ENCODE measurements around the gene CDKL5. TPM values are rescaled to one million over a fixed set of nuclear protein-coding genes. Genes with fewer than 3 reads are reported as not detected.

The CDKL5 gene
- total and polyA plus RNA-seq, 2 donors (not counting 1 experiment from before 2014, with no cell fraction given): 0.72 to 4.6 TPM

GRCh38 chrX:18687856-18688495 is 262.6 kb downstream of the CDKL5 start:
- no peaks in the 10 kb centered on the region for H4K20me1 ChIP-seq (ENCODE audit: control insufficient read depth, insufficient read depth, low read length, poor library complexity, severe bottlenecking)
- H3K4me3 ChIP-seq (ENCODE audit: control extremely low read depth in 1 of 5, extremely low read depth in 1 of 5, insufficient read depth in 1 of 5, low read depth in 2 of 5, low read length in 4 of 5): no peak overlapping the region
- ChIA-PET POLR2A (no interaction called here), CTCF (no interaction called here)
- H3K9me3 Mint-ChIP-seq (ENCODE audit: insufficient read depth): no peaks in the 10 kb centered on the region
- no peaks in the 10 kb centered on the region for H3K27me3 Mint-ChIP-seq
- H3K9ac ChIP-seq (ENCODE audit: low read length): no peak overlapping the region
- no peaks in the 10 kb centered on the region for H3K79me2 ChIP-seq (ENCODE audit: control insufficient read depth, insufficient read depth, low read length)
- no peaks in the 10 kb centered on the region for H3K27me3 ChIP-seq (replicated peaks in 1 of 4; ENCODE audit: control extremely low read depth in 1 of 4, control insufficient read depth in 3 of 4, insufficient read depth in 4 of 4, low read length in 3 of 4)
- intact Hi-C loops (cut with micrococcal nuclease): no loop called here
- ATAC-seq (ENCODE audit: low read depth) (no peak), DNase-seq (no peak)
- H3K4me1 Mint-ChIP-seq: no peaks in the 10 kb centered on the region
- TF ChIP-seq EZH2 (IDR thresholded peaks at IDR 0.05; ENCODE audit: borderline replicate concordance, insufficient read depth, low read depth, low read length, poor library complexity, severe bottlenecking) (no peak), CTCF (IDR thresholded peaks at IDR 0.05) (no peak)
- H3K27ac ChIP-seq (ENCODE audit: low read length in 2 of 2): no peak overlapping the region
- no peak overlapping the region for H3K4me3 Mint-ChIP-seq
- H2AFZ ChIP-seq (ENCODE audit: insufficient read depth, low read depth, low read length, poor library complexity, severe bottlenecking): no peak overlapping the region
- no peaks in the 10 kb centered on the region for H3K4me1 ChIP-seq (ENCODE audit: control insufficient read depth in 2 of 2, insufficient read depth in 2 of 2, low read length in 2 of 2)
- WGBS (ENCODE audit: insufficient coverage): no CpG with 5 or more reads among the region's 7 CpGs
- H3K36me3 ChIP-seq (replicated peaks in 1 of 2; ENCODE audit: control extremely low read depth in 1 of 2, control insufficient read depth in 1 of 2, extremely low read depth in 1 of 2, insufficient read depth in 2 of 2, low read length in 1 of 2): no peaks in the 10 kb centered on the region
- H3K27ac Mint-ChIP-seq: no peak overlapping the region
- H3K9me3 ChIP-seq (ENCODE audit: control extremely low read depth in 1 of 3, control insufficient read depth in 2 of 3, insufficient read depth in 1 of 3, low read length in 2 of 3): no peaks in the 10 kb centered on the region
- no peak overlapping the region for H3K4me2 ChIP-seq (replicated peaks; ENCODE audit: low read depth, low read length, poor library complexity, severe bottlenecking)

DNA sequence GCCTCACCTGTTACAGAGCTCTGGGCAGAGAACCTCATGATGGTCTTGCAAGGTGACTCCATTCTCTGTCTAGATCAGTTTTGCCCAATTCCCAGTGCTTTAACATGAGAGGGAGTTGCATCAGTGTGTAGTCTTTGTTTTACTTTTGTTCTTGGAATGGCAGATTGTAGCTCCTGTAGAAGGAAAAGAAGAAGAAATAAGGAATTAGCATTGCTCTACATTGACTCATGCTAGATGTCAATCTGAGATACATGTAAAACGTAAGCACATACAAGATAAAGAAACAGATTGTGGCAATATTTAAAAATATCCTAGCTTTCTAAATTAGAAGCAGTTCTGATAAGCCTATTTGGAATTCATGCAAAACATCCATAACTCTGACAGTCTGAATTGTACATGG is 266.0 kb downstream of the CDKL5 start:
- POLR2A ChIA-PET: no interaction called here

More for the DNA sequence above, 266.0 kb downstream of the CDKL5 start:
- Histone ChIP-seq H3K27me3 (replicated peaks in 1 of 4; ENCODE audit: control extremely low read depth in 1 of 4, control insufficient read depth in 3 of 4, insufficient read depth in 4 of 4, low read length in 3 of 4) (no peaks in the 10 kb centered on the region), H3K27ac (ENCODE audit: low read length in 2 of 2) (no peak overlapping the region), H3K9ac (ENCODE audit: low read length) (no peak overlapping the region), H2AFZ (ENCODE audit: insufficient read depth, low read depth, low read length, poor library complexity, severe bottlenecking) (no peak overlapping the region), H3K9me3 (ENCODE audit: control extremely low read depth in 1 of 3, control insufficient read depth in 2 of 3, insufficient read depth in 1 of 3, low read length in 2 of 3) (peaks cover 0 to 4% (median 0%) of the 10 kb centered on the region in 3 donors), H3K4me2 (replicated peaks; ENCODE audit: low read depth, low read length, poor library complexity, severe bottlenecking) (no peak overlapping the region), H3K4me1 (ENCODE audit: control insufficient read depth in 2 of 2, insufficient read depth in 2 of 2, low read length in 2 of 2) (no peaks in the 10 kb centered on the region), H3K4me3 (ENCODE audit: control extremely low read depth in 1 of 5, extremely low read depth in 1 of 5, insufficient read depth in 1 of 5, low read depth in 2 of 5, low read length in 4 of 5) (no peak overlapping the region), H3K79me2 (ENCODE audit: control insufficient read depth, insufficient read depth, low read length) (no peaks in the 10 kb centered on the region), H4K20me1 (ENCODE audit: control insufficient read depth, insufficient read depth, low read length, poor library complexity, severe bottlenecking) (no peaks in the 10 kb centered on the region), H3K36me3 (replicated peaks in 1 of 2; ENCODE audit: control extremely low read depth in 1 of 2, control insufficient read depth in 1 of 2, extremely low read depth in 1 of 2, insufficient read depth in 2 of 2, low read length in 1 of 2) (no peaks in the 10 kb centered on the region)
- no peak overlapping the region for H3K4me3 Mint-ChIP-seq
- peaks cover 7% of the 10 kb centered on the region for H3K27me3 Mint-ChIP-seq
- H3K4me1 Mint-ChIP-seq: no peaks in the 10 kb centered on the region
- intact Hi-C loops (cut with micrococcal nuclease): no loop called here
- TF ChIP-seq CTCF (IDR thresholded peaks at IDR 0.05): no peak
- TF ChIP-seq EZH2 (IDR thresholded peaks at IDR 0.05; ENCODE audit: borderline replicate concordance, insufficient read depth, low read depth, low read length, poor library complexity, severe bottlenecking): no peak
- ATAC-seq (ENCODE audit: low read depth): no peak
- no CpG with 5 or more reads among the region's 1 CpG for WGBS (ENCODE audit: insufficient coverage)
- no peak overlapping the region for H3K27ac Mint-ChIP-seq
- H3K9me3 Mint-ChIP-seq (ENCODE audit: insufficient read depth): no peaks in the 10 kb centered on the region
- DNase-seq: no peak
- CTCF ChIA-PET: no interaction called here

Measured in B cell (primary cell).